ENCODE data around the gene GLIS1.
"Not testable (repeated sequence)": the region's sequence is repeated elsewhere in the genome, so short reads cannot be mapped to it uniquely, and the experiment has no call there.

Gene GLIS1

GRCh38 chr1:53555620-53556326 lies 183.2 kb downstream of the GLIS1 start:
- not testable (repeated sequence) for DNase-seq

- DNase-seq, result no peak
Observed at GRCh38 chr1:53554592-53555305, 184.2 kb downstream of the GLIS1 start.

GRCh38 chr1:53553734-53554509 lies 185.0 kb downstream of the GLIS1 start:
- DNase-seq, result no peak

- no peak for DNase-seq
Observed at GRCh38 chr1:53552981-53553733, 185.8 kb downstream of the GLIS1 start.

GRCh38 chr1:53552146-53552861 lies 186.7 kb downstream of the GLIS1 start:
- no peak for DNase-seq

GRCh38 chr1:53551428-53551995 lies 187.5 kb downstream of the GLIS1 start:
- no peak for DNase-seq

GRCh38 chr1:53550201-53550741 lies 188.7 kb downstream of the GLIS1 start:
- no peak for DNase-seq

- DNase-seq, result no peak
Observed at GRCh38 chr1:53549781-53550180, 189.2 kb downstream of the GLIS1 start.

- DNase-seq, result no peak
Observed at GRCh38 chr1:53549287-53549686, 189.7 kb downstream of the GLIS1 start.

GRCh38 chr1:53548031-53548491 lies 190.9 kb downstream of the GLIS1 start:
- no peak for DNase-seq

GRCh38 chr1:53547231-53547790 lies 191.7 kb downstream of the GLIS1 start:
- DNase-seq, result no peak

GRCh38 chr1:53546409-53547155 lies 192.4 kb downstream of the GLIS1 start:
- DNase-seq, result no peak

GRCh38 chr1:53545663-53546408 lies 193.1 kb downstream of the GLIS1 start:
- DNase-seq, result no peak

GRCh38 chr1:53544728-53545515 lies 194.0 kb downstream of the GLIS1 start:
- DNase-seq, result no peak

GRCh38 chr1:53543778-53544695 lies 194.9 kb downstream of the GLIS1 start:
- no peak for DNase-seq

GRCh38 chr1:53543130-53543777 lies 195.7 kb downstream of the GLIS1 start:
- no peak for DNase-seq

GRCh38 chr1:53542551-53542950 lies 196.4 kb downstream of the GLIS1 start:
- no peak for DNase-seq

Measured in midbrain (tissue), 1 donor.